HG03025 (cell line): ENCODE measurements around the gene SESTD1.
"Not testable (repeated sequence)": the region's sequence is repeated elsewhere in the genome, so short reads cannot be mapped to it uniquely, and the experiment has no call there.

Source experiments
- ATAC-seq: cut with Tn5 transposase; IDR thresholded peaks from one replicate; pipeline ENCODE4 v1.9.1; 2021; ENCODE audit warnings: mild to moderate bottlenecking, moderate library complexity; ENCODE audit not compliant: unreplicated experiment, low FRiP score

Gene SESTD1

DNA sequence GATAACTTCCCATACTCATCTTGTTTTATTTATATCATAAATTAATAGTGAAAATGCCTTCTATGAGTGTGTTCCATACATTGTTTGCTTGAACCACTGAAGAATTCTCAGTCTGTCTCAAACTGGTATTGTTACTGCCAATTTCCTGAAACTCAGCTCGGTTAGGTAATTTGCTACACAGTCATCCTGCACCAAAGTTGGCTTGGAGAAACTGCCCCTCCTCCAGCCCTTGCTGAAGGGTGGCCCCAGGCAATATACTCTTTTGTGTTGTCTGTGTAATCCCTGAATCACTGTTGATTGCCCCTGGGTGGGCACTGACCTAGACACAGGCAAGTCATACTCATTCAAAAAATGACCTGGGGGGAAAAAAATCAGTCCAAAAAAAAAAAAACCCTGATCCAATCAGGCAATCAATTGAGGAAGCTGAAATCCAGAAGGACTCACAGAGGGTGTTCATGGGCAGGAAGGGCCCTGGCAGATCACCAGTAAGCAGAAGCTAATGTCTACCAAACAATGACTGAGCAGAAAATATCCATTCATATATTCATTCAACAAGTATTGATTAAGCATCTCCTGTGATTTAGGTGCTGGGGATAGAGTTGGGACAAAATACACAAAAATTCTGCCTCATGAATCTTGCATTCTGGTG is 3.8 kb upstream of the SESTD1 start:
- ATAC-seq: no peak

- no peak for ATAC-seq
Measured at GRCh38 chr2:179266271-179266670, 1.6 kb upstream of the SESTD1 start.

- no peak for ATAC-seq
Measured at GRCh38 chr2:179265082-179265510, 464 bp upstream of the SESTD1 start.

- ATAC-seq: peak; percentile 50
Measured at GRCh38 chr2:179263446-179264367, 925 bp downstream of the SESTD1 start.

DNA sequence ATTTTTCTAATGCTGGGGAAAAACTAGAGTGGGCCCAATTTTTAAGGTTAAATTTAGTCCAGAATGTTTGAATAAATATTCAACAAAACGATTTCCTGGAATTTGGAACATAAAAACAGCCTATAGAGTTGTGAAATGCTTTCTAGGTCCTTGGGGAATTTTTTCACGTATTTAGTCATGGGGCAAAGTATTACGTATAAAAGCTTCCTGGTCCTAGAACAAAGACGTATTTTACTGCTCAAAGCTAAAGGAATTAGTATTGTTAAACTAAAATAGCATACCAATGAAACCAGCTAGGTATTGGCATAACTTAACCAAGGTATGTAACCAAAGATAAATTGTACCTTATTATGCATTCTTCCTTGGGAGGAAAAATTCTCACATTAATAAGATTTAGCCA is 1.6 kb downstream of the SESTD1 start:
- no peak for ATAC-seq

- no peak for ATAC-seq
Measured at GRCh38 chr2:179262077-179262660, 2.5 kb downstream of the SESTD1 start.

- ATAC-seq: no peak
Measured at GRCh38 chr2:179261151-179261825, 3.3 kb downstream of the SESTD1 start.

- no peak for ATAC-seq
Measured at GRCh38 chr2:179260224-179260623, 4.4 kb downstream of the SESTD1 start.

DNA sequence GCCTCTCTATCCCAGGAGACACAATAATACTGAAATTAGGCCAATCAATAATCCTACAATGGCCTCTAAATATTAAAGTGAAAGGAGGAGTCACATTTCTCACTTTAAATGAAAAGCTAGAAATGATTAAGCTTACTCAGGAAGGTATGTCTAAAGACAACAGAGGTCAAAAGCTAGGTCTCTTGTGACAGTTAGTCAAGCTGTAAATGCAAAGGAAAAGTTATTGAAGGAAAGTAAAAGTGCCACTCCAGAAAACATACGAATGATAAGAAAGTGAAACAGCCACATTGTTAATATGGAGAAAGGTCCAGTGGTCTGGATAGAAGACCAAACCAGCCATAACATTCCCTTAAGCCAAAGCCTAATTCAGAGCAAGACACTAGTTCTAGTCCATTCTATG is 9.5 kb downstream of the SESTD1 start:
- ATAC-seq: no peak

DNA sequence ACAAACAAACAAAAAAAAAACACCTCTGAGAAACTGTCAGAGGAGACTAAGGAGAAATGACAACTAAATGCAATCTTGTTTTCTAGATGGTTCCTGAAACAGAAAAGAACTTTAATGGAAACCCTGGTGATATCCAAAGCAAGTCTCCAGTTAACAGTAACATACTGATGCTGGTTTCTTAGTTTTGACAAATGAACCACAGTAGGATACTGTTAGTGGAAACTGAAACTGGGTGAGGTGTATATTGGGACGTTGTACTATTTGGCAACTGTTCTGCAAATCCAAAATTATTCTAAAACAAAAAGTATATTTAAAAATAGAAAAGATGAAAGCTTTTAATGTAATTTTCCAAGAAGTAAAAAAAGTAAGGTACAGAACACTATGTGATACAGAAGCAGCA is 11.4 kb downstream of the SESTD1 start:
- ATAC-seq: peak; percentile 71

DNA sequence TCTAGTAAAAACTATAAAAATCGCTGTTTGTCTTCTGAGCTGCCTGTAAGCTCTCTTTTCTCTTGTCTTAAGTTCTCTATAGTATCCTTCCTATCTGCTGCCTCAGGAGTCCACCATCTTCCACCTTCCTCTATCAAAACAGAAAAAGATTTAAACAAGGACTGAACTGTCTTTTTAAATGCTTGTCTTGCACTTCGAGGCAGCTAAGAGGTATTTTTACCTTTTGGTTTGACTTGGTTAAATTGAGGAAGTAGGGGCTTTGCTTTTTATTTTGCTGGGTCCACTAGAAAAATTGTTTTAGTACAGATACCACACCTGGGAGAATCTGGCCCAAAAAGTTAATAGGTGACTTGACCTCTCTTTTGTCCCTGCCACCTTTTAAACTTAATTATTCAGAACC is 12.2 kb downstream of the SESTD1 start:
- no peak for ATAC-seq

DNA sequence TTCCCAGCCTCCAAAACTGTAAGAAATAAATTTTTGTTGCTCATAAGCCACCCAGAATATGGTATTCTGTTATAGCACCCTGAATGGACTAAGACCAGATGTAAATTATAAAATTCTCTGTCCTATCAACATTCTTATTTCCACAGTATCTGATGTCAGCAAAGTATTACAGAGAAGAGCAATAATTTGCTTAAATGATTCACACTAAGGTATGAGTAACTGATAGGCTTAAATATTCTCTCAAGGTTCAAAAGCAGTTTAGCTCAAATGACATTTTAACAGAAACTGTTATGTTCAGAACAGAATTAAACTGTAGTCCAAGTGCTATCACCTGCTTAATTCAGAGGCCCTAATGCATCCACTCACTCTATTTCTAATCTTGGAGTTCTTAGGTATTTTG is 12.8 kb downstream of the SESTD1 start:
- no peak for ATAC-seq

DNA sequence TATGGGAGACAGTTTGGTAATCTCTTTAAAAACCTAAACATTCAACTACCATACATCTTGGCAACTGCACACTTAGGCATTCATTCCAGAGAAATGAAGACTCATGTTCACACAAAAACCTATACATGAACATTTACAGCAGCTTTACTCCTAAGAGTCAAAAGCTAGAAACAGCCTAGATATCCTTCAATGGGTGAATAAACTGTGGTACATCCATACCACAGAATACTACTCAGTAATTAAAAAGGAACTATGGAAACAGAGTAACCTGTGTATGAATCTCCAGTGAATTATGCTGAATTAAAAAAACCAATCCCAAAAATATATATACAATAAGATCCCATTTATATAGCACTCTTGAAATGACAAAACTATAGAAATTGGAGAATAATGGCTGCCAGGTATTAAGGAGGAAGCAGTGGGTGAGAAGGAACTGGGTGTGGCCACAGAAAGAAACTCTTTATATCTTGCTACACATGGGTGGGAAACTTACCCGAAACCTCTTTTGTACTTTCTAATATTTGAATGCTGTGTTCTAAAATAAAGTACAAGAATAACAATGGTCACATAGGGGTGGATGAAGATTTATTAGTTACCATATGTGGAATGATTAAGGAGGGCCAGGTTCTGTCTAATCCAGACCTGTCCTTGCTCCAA is 13.7 kb downstream of the SESTD1 start:
- ATAC-seq: peak; percentile 62

- no peak for ATAC-seq
Measured at GRCh38 chr2:179250095-179250494, 14.5 kb downstream of the SESTD1 start.

DNA sequence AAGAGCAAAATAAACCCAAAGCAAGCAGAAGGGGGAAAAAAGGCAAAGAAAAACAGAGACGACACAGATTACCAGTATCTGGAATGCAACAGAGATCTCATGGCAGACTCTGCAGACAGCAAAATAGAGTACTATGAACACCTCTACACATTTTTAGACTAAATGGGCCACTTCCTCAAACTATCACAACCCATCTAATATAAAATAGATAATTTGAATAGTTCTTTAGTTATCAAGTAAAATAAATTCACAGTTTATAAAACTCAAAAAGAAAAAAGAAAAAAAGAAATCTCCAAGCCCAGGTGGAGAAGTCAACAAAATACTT is 16.6 kb downstream of the SESTD1 start:
- no peak for ATAC-seq

- no peak for ATAC-seq
Measured at GRCh38 chr2:179247318-179248023, 17.2 kb downstream of the SESTD1 start.

- not testable (repeated sequence) for ATAC-seq
Measured at GRCh38 chr2:179245843-179246242, 18.8 kb downstream of the SESTD1 start.

GRCh38 chr2:179243046-179243445 is 21.6 kb downstream of the SESTD1 start:
- ATAC-seq: no peak

DNA sequence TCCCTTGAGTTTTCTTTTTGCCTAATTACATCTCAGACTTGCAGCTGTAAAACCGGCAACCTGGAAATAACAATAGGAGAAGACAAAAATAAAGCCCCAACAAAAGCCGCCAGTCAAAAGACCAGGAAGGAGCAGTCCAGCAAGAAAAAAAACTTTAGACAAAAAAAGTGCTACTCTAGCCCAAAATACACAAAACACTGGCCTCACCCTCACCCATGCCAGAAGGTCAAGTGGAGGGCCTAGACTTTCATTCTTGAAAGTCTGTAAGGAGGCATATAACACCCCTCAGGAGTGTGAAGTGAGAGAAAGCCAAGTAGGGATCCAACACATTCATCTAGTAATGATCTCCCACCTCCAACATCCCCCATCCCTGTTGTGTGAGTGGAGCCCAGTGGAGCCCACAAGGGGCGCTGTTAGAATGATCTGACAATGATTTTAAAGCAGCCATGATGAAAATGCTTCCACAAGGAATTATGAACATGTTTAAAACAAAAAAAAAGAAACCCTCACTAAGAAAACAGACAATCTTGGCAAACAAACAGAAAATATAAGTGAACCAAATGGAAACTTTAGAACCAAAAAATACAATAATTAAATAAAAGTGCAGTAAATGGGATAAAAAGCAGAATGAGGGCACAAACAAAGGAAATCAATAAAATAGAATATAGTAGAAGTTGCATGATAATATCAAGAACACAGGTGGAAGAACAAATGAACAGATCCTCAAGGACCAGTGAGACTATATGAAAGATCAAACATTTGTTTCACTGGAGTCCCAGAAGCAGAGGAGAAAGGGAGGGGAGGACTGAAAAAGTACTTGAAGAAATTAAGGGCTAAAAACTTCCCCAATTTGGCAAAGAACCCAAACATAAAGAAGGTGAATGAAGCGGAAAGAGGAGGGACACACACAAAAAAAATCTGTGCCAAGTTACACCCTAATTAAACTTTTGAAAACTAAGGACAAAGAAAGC is 23.9 kb downstream of the SESTD1 start:
- ATAC-seq: no peak
